ENCODE measurements around the gene CACNA1F. TPM values are rescaled to one million over a fixed set of nuclear protein-coding genes. Genes with fewer than 3 reads are reported as not detected.

CACNA1F gene
- total RNA-seq, 1 experiment from 2014 or later, result not detected

DNA sequence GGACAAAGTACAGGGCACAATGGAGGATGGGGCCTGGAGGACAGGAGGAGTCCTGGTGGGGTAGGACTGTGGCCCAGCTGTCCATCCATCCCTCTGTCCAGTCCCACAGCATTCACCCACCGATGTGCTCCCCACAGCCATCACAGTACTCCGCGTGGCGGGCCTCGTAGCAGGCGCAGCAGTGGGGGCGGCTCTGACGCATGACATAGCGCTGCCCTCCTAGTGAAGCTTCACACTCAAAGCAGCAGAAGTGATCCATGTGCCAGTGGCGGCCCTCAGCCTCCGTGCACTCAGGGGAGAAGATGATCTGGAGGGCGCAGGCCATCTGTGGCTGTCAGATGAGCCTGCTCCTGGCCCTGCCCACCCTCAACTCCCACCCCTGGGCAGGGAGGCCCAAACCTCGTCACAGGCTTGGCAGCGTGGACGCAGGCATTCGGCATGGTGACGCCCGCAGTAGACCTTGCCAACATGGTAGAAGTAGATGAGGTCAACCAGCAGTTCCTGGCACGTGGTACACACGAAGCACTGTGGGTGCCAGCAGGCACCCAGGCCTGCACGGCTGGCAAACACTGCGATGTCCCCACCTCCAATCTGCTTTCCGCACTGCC, 55.2 kb downstream of the CACNA1F start:
- H3K9ac ChIP-seq (ENCODE audit: low read length), result no peak overlapping the region
- H3K4me1 ChIP-seq (ENCODE audit: insufficient read depth, low read length), result peaks cover 5% of the 10 kb centered on the region; the same call in 1 of the 2 replicates
- no peak overlapping the region for H3K4me2 ChIP-seq (ENCODE audit: low read length)
- no TSS peak for BruUV-seq (replicated peaks)
- H3F3A ChIP-seq (ENCODE audit: low read length, unreplicated experiment), result no peaks in the 10 kb centered on the region
- intact Hi-C loops (cut with micrococcal nuclease), result no loop called here
- H3K79me2 ChIP-seq (ENCODE audit: low read length), result peaks cover 16% of the 10 kb centered on the region
- H3K27ac ChIP-seq (ENCODE audit: low read length), result no peak overlapping the region
- no peak overlapping the region for H3K4me3 ChIP-seq (ENCODE audit: low read length)
- no peak overlapping the region for H2AFZ ChIP-seq (ENCODE audit: low read length)
- TF ChIP-seq, protein P1, sequence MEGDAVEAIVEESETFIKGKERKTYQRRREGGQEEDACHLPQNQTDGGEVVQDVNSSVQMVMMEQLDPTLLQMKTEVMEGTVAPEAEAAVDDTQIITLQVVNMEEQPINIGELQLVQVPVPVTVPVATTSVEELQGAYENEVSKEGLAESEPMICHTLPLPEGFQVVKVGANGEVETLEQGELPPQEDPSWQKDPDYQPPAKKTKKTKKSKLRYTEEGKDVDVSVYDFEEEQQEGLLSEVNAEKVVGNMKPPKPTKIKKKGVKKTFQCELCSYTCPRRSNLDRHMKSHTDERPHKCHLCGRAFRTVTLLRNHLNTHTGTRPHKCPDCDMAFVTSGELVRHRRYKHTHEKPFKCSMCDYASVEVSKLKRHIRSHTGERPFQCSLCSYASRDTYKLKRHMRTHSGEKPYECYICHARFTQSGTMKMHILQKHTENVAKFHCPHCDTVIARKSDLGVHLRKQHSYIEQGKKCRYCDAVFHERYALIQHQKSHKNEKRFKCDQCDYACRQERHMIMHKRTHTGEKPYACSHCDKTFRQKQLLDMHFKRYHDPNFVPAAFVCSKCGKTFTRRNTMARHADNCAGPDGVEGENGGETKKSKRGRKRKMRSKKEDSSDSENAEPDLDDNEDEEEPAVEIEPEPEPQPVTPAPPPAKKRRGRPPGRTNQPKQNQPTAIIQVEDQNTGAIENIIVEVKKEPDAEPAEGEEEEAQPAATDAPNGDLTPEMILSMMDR (conservative IDR thresholded peaks at IDR 0.05; ENCODE audit: low read depth, low read length), result no peak
- no peak for TF ChIP-seq EZH2 (IDR thresholded peaks at IDR 0.05; ENCODE audit: low read length, unreplicated experiment)
- no peak for TF ChIP-seq EZH2phosphoT487 (IDR thresholded peaks at IDR 0.05; ENCODE audit: borderline replicate concordance, low read length)
- H3K9me2 ChIP-seq (replicated peaks; ENCODE audit: low read length), result no peaks in the 10 kb centered on the region
- no peaks in the 10 kb centered on the region for H3K9me3 ChIP-seq (ENCODE audit: low read length)
- DNase-seq, result no peak
- ChIA-PET CTCF (no interaction called here), POLR2A (ENCODE audit: unreplicated experiment) (no interaction called here)
- H3K36me3 ChIP-seq (ENCODE audit: low read depth, low read length), result peaks cover 17% of the 10 kb centered on the region
- peaks cover 7% of the 10 kb centered on the region for H4K20me1 ChIP-seq (ENCODE audit: low read length)
- ATAC-seq, result no peak
- H3K27me3 ChIP-seq (ENCODE audit: low read length), result no peaks in the 10 kb centered on the region

DNA sequence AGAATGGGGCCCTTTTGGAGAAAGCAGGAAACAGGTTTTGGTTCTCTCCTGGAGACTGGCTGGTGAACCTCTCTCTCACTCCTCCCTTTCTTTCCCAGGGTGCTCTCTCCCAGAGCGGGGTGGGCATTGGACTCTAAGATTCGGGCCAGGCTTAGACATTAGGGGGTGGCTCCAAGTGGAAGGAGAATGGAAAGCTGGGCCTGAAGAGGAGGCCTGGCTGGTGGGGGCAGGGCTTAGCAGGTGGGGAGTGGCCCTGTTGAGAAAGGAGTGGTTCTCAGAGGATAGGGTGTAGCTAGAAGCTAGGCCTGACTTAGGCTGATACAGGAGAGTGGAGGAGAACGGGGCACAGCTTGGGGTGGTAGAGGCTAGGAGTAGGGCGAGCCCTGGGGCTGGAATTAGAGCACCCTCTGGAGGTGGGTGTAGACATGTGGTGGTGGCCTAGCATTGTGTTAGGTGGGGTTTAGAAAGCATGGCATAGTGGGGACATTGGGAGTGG, 55.8 kb downstream of the CACNA1F start:
- no TSS peak for BruUV-seq (replicated peaks)
- intact Hi-C loops (cut with micrococcal nuclease), result no loop called here

More for the DNA sequence above, 55.8 kb downstream of the CACNA1F start:
- Histone ChIP-seq H3K4me2 (ENCODE audit: low read length) (no peak overlapping the region), H3F3A (ENCODE audit: low read length, unreplicated experiment) (no peaks in the 10 kb centered on the region), H3K4me1 (ENCODE audit: insufficient read depth, low read length) (peaks cover 8% of the 10 kb centered on the region; the same call in 1 of the 2 replicates), H3K36me3 (ENCODE audit: low read depth, low read length) (peaks cover 15% of the 10 kb centered on the region), H3K9me3 (ENCODE audit: low read length) (no peaks in the 10 kb centered on the region), H2AFZ (ENCODE audit: low read length) (no peak overlapping the region), H3K9ac (ENCODE audit: low read length) (no peak overlapping the region), H3K27ac (ENCODE audit: low read length) (no peak overlapping the region), H3K4me3 (ENCODE audit: low read length) (no peak overlapping the region), H3K27me3 (ENCODE audit: low read length) (no peaks in the 10 kb centered on the region), H4K20me1 (ENCODE audit: low read length) (peaks cover 10% of the 10 kb centered on the region), H3K79me2 (ENCODE audit: low read length) (peaks cover 22% of the 10 kb centered on the region), H3K9me2 (replicated peaks; ENCODE audit: low read length) (no peaks in the 10 kb centered on the region)
- DNase-seq (no peak), ATAC-seq (peak; percentile 37)
- TF ChIP-seq EZH2phosphoT487 (IDR thresholded peaks at IDR 0.05; ENCODE audit: borderline replicate concordance, low read length) (no peak), EZH2 (IDR thresholded peaks at IDR 0.05; ENCODE audit: low read length, unreplicated experiment) (no peak)
- TF ChIP-seq, protein P1 (conservative IDR thresholded peaks at IDR 0.05; ENCODE audit: low read depth, low read length), result 0 out of 2 replicates have a peak, but pooled peaks have one; percentile 20
- ChIA-PET CTCF (no interaction called here), POLR2A (ENCODE audit: unreplicated experiment) (no interaction called here)
